NCI-H69 (cell line): ENCODE results near the gene CMTM3.
"Not testable (repeated sequence)": the region's sequence is repeated elsewhere in the genome, so short reads cannot be mapped to it uniquely, and the experiment has no call there.

Experiments
- DNase-seq: peaks from one replicate; lab custom pipeline; 2025; lab: John Stamatoyannopoulos, UW

Gene CMTM3

GRCh38 chr16:66609139-66609510 lies 4.6 kb downstream of the CMTM3 start:
- DNase-seq = no peak

- no peak for DNase-seq
These were observed 5.8 kb downstream of the CMTM3 start for GRCh38 chr16:66610111-66610820.

- DNase-seq = not testable (repeated sequence)
These were observed 7.4 kb downstream of the CMTM3 start for GRCh38 chr16:66611911-66612310.

- no peak for DNase-seq
These were observed 7.9 kb downstream of the CMTM3 start for GRCh38 chr16:66612422-66612821.

GRCh38 chr16:66614161-66614802 lies 9.8 kb downstream of the CMTM3 start:
- DNase-seq = no peak

GRCh38 chr16:66616169-66616568 lies 11.7 kb downstream of the CMTM3 start:
- DNase-seq = no peak

- DNase-seq = no peak
These were observed 12.1 kb downstream of the CMTM3 start for GRCh38 chr16:66616592-66616991.

GRCh38 chr16:66617010-66617434 lies 12.5 kb downstream of the CMTM3 start:
- no peak for DNase-seq

GRCh38 chr16:66617728-66618127 lies 13.2 kb downstream of the CMTM3 start:
- DNase-seq = no peak

- DNase-seq = no peak
These were observed 14.3 kb downstream of the CMTM3 start for GRCh38 chr16:66618588-66619375.

GRCh38 chr16:66619534-66620428 lies 15.3 kb downstream of the CMTM3 start:
- no peak for DNase-seq

GRCh38 chr16:66620429-66620795 lies 15.9 kb downstream of the CMTM3 start:
- DNase-seq = no peak

GRCh38 chr16:66621973-66622372 lies 17.5 kb downstream of the CMTM3 start:
- DNase-seq = no peak

GRCh38 chr16:66622863-66623262 lies 18.4 kb downstream of the CMTM3 start:
- no peak for DNase-seq

- no peak for DNase-seq
These were observed 19.3 kb downstream of the CMTM3 start for GRCh38 chr16:66623755-66624154.

GRCh38 chr16:66627611-66628378 lies 23.3 kb downstream of the CMTM3 start:
- DNase-seq = not testable (repeated sequence)

GRCh38 chr16:66629856-66630255 lies 25.4 kb downstream of the CMTM3 start:
- DNase-seq = no peak

- DNase-seq = not testable (repeated sequence)
These were observed 26.2 kb downstream of the CMTM3 start for GRCh38 chr16:66630561-66631260.

- DNase-seq = not testable (repeated sequence)
These were observed 27.1 kb downstream of the CMTM3 start for GRCh38 chr16:66631558-66631957.

- no peak for DNase-seq
These were observed 30.2 kb downstream of the CMTM3 start for GRCh38 chr16:66634527-66635196.
